Activated B cell treated with CpG ODN at 0.5 μM for 24 hours (primary cell): Measurements from ENCODE around the gene ADAM22. TPM values are rescaled to one million over a fixed set of nuclear protein-coding genes. Genes with fewer than 3 reads are reported as not detected.

Experiments
- ATAC-seq: fragments of 200-7000 bp; cut with Tn5 transposase; one replicate; pipeline ENCODE4 v1.10.0; 2021; ENCODE audit warnings: low read depth, mild to moderate bottlenecking, moderate library complexity
- CTCF ChIA-PET: fragments of 350-600 bp; sonication (Branson Sonifier 250); formaldehyde crosslinking; loops from one replicate; lab custom pipeline; 2021; ENCODE audit warnings: antibody characterized with exemption; lab: Charles Lee
- POLR2A ChIA-PET: fragments of 350-600 bp; sonication (Branson Sonifier 250); formaldehyde crosslinking; loops from one replicate; lab custom pipeline; 2021; ENCODE audit warnings: antibody characterized with exemption; lab: Charles Lee
- DNase-seq: peaks from one replicate; pipeline ENCODE4 v3.0.0; 2022
- H3K27ac Mint-ChIP-seq: one replicate; pipeline ENCODE4 v1.8.0; 2020; ENCODE audit warnings: mixed read lengths
- H3K27me3 Mint-ChIP-seq: one replicate; pipeline ENCODE4 v1.8.0; 2021; ENCODE audit warnings: mixed read lengths
- H3K36me3 Mint-ChIP-seq: one replicate; pipeline ENCODE4 v1.8.0; 2021; ENCODE audit warnings: low read depth, mixed read lengths
- H3K4me1 Mint-ChIP-seq: one replicate; pipeline ENCODE4 v1.8.0; 2021; ENCODE audit warnings: mixed read lengths
- H3K4me3 Mint-ChIP-seq: one replicate; pipeline ENCODE4 v1.8.0; 2020; ENCODE audit warnings: mild to moderate bottlenecking, mixed read lengths
- H3K9me3 Mint-ChIP-seq: one replicate; pipeline ENCODE4 v1.8.0; 2020; ENCODE audit warnings: mixed read lengths
- intact Hi-C: fragments of 100-400 bp; cut with micrococcal nuclease; formaldehyde crosslinking; loops from one replicate; pipeline ENCODE4 v1.15.1; 2024
- total RNA-seq: library from RNA; stranded (reverse); gene quantifications from 2 replicates; pipeline ENCODE4 v1.2.3, GENCODE V29; 2022
- TF ChIP-seq, protein P1 (sequence below): fragments of 200-600 bp; IDR thresholded peaks from one replicate; pipeline ENCODE4 v1.8.0; 2022; ENCODE audit warnings: antibody characterized with exemption, mild to moderate bottlenecking

The ADAM22 gene
- total RNA-seq, 1 donor from 2014 or later, result 0.71 TPM

DNA sequence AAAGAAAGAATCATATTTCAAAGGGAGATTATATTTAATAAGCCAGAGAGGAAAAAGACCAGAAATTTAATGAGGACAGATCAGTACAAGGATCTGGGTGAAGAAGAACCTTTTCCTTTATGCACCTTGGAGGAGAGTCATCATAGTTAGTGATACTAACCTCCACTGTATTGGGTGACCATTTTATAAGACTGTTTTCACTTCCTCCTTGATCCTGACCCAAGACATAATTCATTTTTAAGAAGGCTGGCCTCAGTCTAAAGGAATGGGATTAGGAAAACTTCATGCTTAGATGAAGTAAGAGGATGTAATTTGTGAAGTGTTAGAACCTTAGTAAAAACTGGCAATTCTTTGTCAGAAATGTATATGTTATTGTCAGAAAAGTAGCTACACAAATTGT lies 68.6 kb downstream of the ADAM22 start:
- intact Hi-C loops, result no loop called here

DNA sequence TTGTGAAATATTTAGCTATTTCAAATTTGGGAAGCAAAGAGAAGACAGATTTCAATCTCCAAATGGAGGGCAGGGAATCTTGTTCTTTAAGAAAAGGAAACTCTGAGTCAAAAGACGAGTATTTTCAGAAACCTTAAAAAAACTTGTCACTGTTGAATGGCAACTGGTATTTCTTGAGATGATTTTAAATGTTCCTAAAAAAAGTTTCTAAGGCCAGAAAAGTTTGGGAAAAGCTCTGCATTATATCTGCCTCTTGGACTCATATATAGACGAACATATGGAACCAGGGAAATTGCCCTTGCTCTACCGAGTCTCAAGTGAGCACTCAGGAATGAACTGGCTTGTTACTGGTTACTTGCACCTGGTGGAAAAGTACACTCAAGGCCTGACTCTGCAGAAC lies 69.5 kb downstream of the ADAM22 start:
- TF ChIP-seq, protein P1, sequence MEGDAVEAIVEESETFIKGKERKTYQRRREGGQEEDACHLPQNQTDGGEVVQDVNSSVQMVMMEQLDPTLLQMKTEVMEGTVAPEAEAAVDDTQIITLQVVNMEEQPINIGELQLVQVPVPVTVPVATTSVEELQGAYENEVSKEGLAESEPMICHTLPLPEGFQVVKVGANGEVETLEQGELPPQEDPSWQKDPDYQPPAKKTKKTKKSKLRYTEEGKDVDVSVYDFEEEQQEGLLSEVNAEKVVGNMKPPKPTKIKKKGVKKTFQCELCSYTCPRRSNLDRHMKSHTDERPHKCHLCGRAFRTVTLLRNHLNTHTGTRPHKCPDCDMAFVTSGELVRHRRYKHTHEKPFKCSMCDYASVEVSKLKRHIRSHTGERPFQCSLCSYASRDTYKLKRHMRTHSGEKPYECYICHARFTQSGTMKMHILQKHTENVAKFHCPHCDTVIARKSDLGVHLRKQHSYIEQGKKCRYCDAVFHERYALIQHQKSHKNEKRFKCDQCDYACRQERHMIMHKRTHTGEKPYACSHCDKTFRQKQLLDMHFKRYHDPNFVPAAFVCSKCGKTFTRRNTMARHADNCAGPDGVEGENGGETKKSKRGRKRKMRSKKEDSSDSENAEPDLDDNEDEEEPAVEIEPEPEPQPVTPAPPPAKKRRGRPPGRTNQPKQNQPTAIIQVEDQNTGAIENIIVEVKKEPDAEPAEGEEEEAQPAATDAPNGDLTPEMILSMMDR, result no peak
- ATAC-seq (no peak), DNase-seq (no peak)
- no peaks in the 10 kb centered on the region for H3K9me3 Mint-ChIP-seq
- no peaks in the 10 kb centered on the region for H3K36me3 Mint-ChIP-seq
- H3K27me3 Mint-ChIP-seq, result no peaks in the 10 kb centered on the region
- ChIA-PET POLR2A (no interaction called here), CTCF (no interaction called here)
- H3K27ac Mint-ChIP-seq, result no peak overlapping the region
- intact Hi-C loops, result no loop called here
- no peak overlapping the region for H3K4me3 Mint-ChIP-seq
- no peaks in the 10 kb centered on the region for H3K4me1 Mint-ChIP-seq

More for the DNA sequence above, 68.6 kb downstream of the ADAM22 start:
- Mint-ChIP-seq H3K27me3 (no peaks in the 10 kb centered on the region), H3K27ac (no peak overlapping the region), H3K36me3 (no peaks in the 10 kb centered on the region), H3K4me3 (no peak overlapping the region), H3K4me1 (no peaks in the 10 kb centered on the region), H3K9me3 (no peaks in the 10 kb centered on the region)
- ChIA-PET POLR2A (no interaction called here), CTCF (no interaction called here)
- TF ChIP-seq, protein P1, result no peak
- ATAC-seq (no peak), DNase-seq (no peak)

DNA sequence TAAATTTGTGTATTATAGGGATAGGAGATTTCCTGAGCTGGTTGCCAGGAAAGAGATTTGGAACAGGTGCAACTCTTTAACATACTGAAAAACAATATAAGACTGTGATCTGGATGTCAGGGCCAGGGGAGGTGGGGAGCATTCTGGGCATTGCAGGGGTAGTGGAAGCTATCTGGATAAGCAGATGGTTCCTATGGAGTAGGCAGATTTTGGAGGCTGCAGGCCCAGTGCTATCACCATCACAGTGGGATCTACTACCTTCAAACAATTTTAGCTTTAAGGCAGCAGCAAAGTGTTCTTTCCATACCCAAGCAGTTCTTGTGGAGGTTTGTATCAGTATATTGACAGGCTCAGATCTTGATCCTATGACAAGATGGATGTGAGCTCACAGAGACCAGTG lies 71.1 kb downstream of the ADAM22 start:
- Mint-ChIP-seq H3K9me3 (no peaks in the 10 kb centered on the region), H3K4me1 (no peaks in the 10 kb centered on the region), H3K4me3 (no peak overlapping the region), H3K27me3 (no peaks in the 10 kb centered on the region), H3K27ac (no peak overlapping the region), H3K36me3 (no peaks in the 10 kb centered on the region)
- intact Hi-C loops, result no loop called here
- POLR2A ChIA-PET, result no interaction called here
- CTCF ChIA-PET, result no interaction called here
- TF ChIP-seq, protein P1, result no peak
- DNase-seq, result no peak
- no peak for ATAC-seq

DNA sequence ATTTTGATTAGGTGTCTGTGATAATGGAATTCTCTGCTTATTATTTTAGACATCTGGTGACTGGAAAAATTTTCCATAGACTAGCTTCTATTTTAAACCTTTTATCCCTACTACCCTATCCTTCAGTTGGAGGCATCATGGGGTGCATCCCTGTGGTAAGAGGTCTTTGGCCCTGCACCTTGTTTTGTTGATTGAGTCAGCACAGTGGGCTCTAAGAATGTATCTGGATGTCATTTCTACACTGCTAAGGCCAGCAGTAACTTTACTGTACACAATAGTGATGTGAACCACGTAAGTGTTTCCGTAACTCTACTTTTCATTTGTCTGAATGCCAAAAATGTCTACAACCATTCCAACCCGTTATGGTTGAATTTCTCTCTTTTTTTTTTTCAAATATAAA lies 75.6 kb downstream of the ADAM22 start:
- CTCF ChIA-PET, result no interaction called here
- no peaks in the 10 kb centered on the region for H3K4me1 Mint-ChIP-seq
- TF ChIP-seq, protein P1, result no peak
- no peak for DNase-seq
- H3K27me3 Mint-ChIP-seq, result no peaks in the 10 kb centered on the region
- H3K9me3 Mint-ChIP-seq, result no peaks in the 10 kb centered on the region
- intact Hi-C loops, result no loop called here
- no peak overlapping the region for H3K4me3 Mint-ChIP-seq
- H3K27ac Mint-ChIP-seq, result no peak overlapping the region
- POLR2A ChIA-PET, result no interaction called here
- no peak for ATAC-seq
- H3K36me3 Mint-ChIP-seq, result no peaks in the 10 kb centered on the region

DNA sequence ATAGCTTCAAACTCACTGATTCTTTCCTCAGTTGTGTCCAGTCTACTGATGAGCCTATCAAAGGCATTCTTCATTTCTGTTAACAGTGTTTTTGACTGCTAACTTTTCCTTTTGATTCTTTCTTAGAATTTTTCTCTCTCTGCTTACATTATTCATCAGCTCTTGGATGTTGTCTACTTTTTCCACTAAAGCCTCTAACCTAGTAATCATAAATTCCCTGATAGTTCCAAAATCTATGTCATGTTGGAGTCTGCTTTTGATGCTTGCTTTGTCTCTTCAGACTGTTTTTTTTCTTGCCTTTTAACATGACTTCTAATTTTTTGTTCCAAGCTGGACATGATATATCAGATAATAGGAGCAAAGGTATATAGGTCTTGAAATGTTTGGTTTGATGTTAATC lies 78.0 kb downstream of the ADAM22 start:
- intact Hi-C loops, result no loop called here
- TF ChIP-seq, protein P1, result no peak
- ChIA-PET CTCF (no interaction called here), POLR2A (no interaction called here)
- ATAC-seq, result no peak
- DNase-seq, result no peak
- Mint-ChIP-seq H3K27me3 (no peaks in the 10 kb centered on the region), H3K27ac (no peak overlapping the region), H3K36me3 (no peaks in the 10 kb centered on the region), H3K4me1 (no peaks in the 10 kb centered on the region), H3K9me3 (no peaks in the 10 kb centered on the region), H3K4me3 (no peak overlapping the region)
